Measurements from ENCODE around the gene VN1R5.

VN1R5 gene

GRCh38 chr1:247290576-247290975, 34.7 kb downstream of the VN1R5 start:
- TF ChIP-seq ZNF510 (tag by site-specific recombination; IDR thresholded peaks at IDR 0.05; ENCODE audit: insufficient replicate concordance) (no peak), ZNF776 (tag by site-specific recombination; IDR thresholded peaks at IDR 0.05; ENCODE audit: borderline replicate concordance) (no peak), GLIS2 (tag by site-specific recombination; IDR thresholded peaks at IDR 0.05) (no peak), ZNF148 (tag by site-specific recombination; IDR thresholded peaks at IDR 0.05; ENCODE audit: borderline replicate concordance) (no peak), ZNF23 (tag by site-specific recombination; IDR thresholded peaks at IDR 0.05; ENCODE audit: borderline replicate concordance) (no peak), ZNF169 (tag by site-specific recombination; IDR thresholded peaks at IDR 0.05) (no peak), ZNF707 (tag by site-specific recombination; IDR thresholded peaks at IDR 0.05) (no peak), ZBTB6 (tag by site-specific recombination; IDR thresholded peaks at IDR 0.05) (no peak), ZNF704 (tag by site-specific recombination; IDR thresholded peaks at IDR 0.05) (no peak), ZNF623 (tag by site-specific recombination; IDR thresholded peaks at IDR 0.05) (no peak), KLF7 (tag by site-specific recombination; IDR thresholded peaks at IDR 0.05; ENCODE audit: borderline replicate concordance) (no peak), ZFP37 (tag by site-specific recombination; IDR thresholded peaks at IDR 0.05) (no peak), ZBTB21 (tag by site-specific recombination; IDR thresholded peaks at IDR 0.05) (no peak), REST (tag by site-specific recombination; IDR thresholded peaks at IDR 0.05) (no peak), ZFHX2 (tag by site-specific recombination; conservative IDR thresholded peaks at IDR 0.05) (no peak), ZNF692 (tag by site-specific recombination; IDR thresholded peaks at IDR 0.05) (no peak), ELK4 (IDR thresholded peaks at IDR 0.05; ENCODE audit: borderline replicate concordance, low read depth, low read length) (no peak), ZNF610 (tag by site-specific recombination; IDR thresholded peaks at IDR 0.05; ENCODE audit: borderline replicate concordance) (no peak), ZNF768 (tag by site-specific recombination; IDR thresholded peaks at IDR 0.05) (no peak)
- POLR2A ChIA-PET: interaction anchor here (0.6 kb wide), 1 partner anchor 96 kb away, joined by 4 read pairs; no protein-coding TSS in a partner anchor
- Histone ChIP-seq H3K4me3 (ENCODE audit: low read depth, low read length) (no peak overlapping the region), H3K36me3 (ENCODE audit: control insufficient read depth in 2 of 2, insufficient read depth in 1 of 2, low read length in 2 of 2) (no peaks in the 10 kb centered on the region), H3K4me1 (ENCODE audit: control insufficient read depth, insufficient read depth, low read length) (no peaks in the 10 kb centered on the region), H3K27ac (ENCODE audit: extremely low read depth, low read depth, low read length) (no peak overlapping the region), H3K9me3 (ENCODE audit: control insufficient read depth, insufficient read depth, low read depth, low read length) (no peaks in the 10 kb centered on the region)
- CTCF ChIA-PET: no interaction called here

Measured in HEK293 (cell line).